Caco-2 (cell line): ENCODE measurements around the gene ITPR1. TPM values are rescaled to one million over a fixed set of nuclear protein-coding genes. Genes with fewer than 3 reads are reported as not detected.

ENCODE experiments used
- BruUV-seq: library from RNA; stranded (reverse); fragments of 400-500 nt; replicated peaks from 2 replicates; lab custom pipeline; 2021; lab: Mats Ljungman, UMichigan
- CTCF ChIA-PET: fragments of 300-600 bp; sonication (Branson Sonifier 250); formaldehyde crosslinking; loops from one replicate; lab custom pipeline; 2022; ENCODE audit warnings: antibody characterized with exemption; lab: Charles Lee
- POLR2A ChIA-PET: fragments of 300-600 bp; sonication (Branson Sonifier 250); formaldehyde crosslinking; loops from one replicate; lab custom pipeline; 2022; ENCODE audit warnings: antibody characterized with exemption; lab: Charles Lee
- DNase-seq, 2 experiments: peaks; one replicate each; pipeline versions ENCODE4 v3.0.0 to v3.0.0-alpha.2; 2020 to 2022
- H3K27me3 ChIP-seq: replicated peaks from 2 replicates; pipeline ENCODE4 v1.6.0; 2011; ENCODE audit warnings: low read length; ENCODE audit not compliant: control insufficient read depth, insufficient read depth
- H3K36me3 ChIP-seq: 2 replicates; pipeline ENCODE4 v1.5.1; 2011; ENCODE audit warnings: low read length; ENCODE audit not compliant: control insufficient read depth, insufficient read depth
- H3K4me1 ChIP-seq: fragments of 250-450 bp; sonication (Bioruptor Pico); 2 replicates; pipeline ENCODE4 v1.5.1; 2020; ENCODE audit warnings: mild to moderate bottlenecking
- H3K4me3 ChIP-seq: 2 replicates; pipeline ENCODE4 v1.5.1; 2011; ENCODE audit warnings: low read depth, mild to moderate bottlenecking, control low read depth, low read length
- H3K9me3 ChIP-seq: fragments of 250-450 bp; sonication (Bioruptor Pico); 2 replicates; pipeline ENCODE4 v1.5.1; 2020; ENCODE audit warnings: mild to moderate bottlenecking, moderate library complexity
- H3K27ac Mint-ChIP-seq: one replicate; pipeline ENCODE4 v1.8.0; 2022; ENCODE audit warnings: mixed read lengths; ENCODE audit not compliant: unreplicated experiment
- H3K27me3 Mint-ChIP-seq: one replicate; pipeline ENCODE4 v1.8.0; 2022; ENCODE audit warnings: mixed read lengths; ENCODE audit not compliant: insufficient read depth, unreplicated experiment
- H3K36me3 Mint-ChIP-seq: one replicate; pipeline ENCODE4 v1.8.0; 2022; ENCODE audit warnings: mild to moderate bottlenecking, mixed read lengths; ENCODE audit not compliant: insufficient read depth, unreplicated experiment
- H3K4me1 Mint-ChIP-seq: one replicate; pipeline ENCODE4 v1.8.0; 2022; ENCODE audit warnings: low read depth, mixed read lengths; ENCODE audit not compliant: unreplicated experiment
- H3K4me3 Mint-ChIP-seq: one replicate; pipeline ENCODE4 v1.8.0; 2022; ENCODE audit warnings: mild to moderate bottlenecking, moderate library complexity, mixed read lengths; ENCODE audit not compliant: unreplicated experiment
- H3K9me3 Mint-ChIP-seq: one replicate; pipeline ENCODE4 v1.8.0; 2022; ENCODE audit warnings: mixed read lengths; ENCODE audit not compliant: unreplicated experiment
- intact Hi-C: fragments of 100-400 bp; cut with micrococcal nuclease; formaldehyde crosslinking; loops from one replicate; pipeline ENCODE4 v1.10.0; 2022; ENCODE audit not compliant: unreplicated experiment
- total RNA-seq: library from RNA; stranded (reverse); gene quantifications from 2 replicates; pipeline ENCODE4 v1.2.3, GENCODE V29; 2022
- TF ChIP-seq, protein P1 (sequence below), 2 experiments: fragments of 200-600 bp in 1 of 2; IDR thresholded peaks; 1 replicate in 1 of 2; 2 replicates in 1 of 2; pipeline versions ENCODE4 v1.5.1 to v1.8.0; 2011 to 2022; ENCODE audit warnings: antibody characterized with exemption in 1 of 2, control low read depth in 1 of 2, inconsistent platforms in 1 of 2, low read depth in 1 of 2, low read length in 1 of 2, mild to moderate bottlenecking in 1 of 2, moderate library complexity in 1 of 2; ENCODE audit not compliant: insufficient read depth in 1 of 2, severe bottlenecking in 1 of 2, unreplicated experiment in 1 of 2

ITPR1 gene
- total RNA-seq, 1 experiment from 2014 or later = 10.4 TPM

- Histone ChIP-seq H3K4me1 (0 out of 2 replicates have a peak, but pooled peaks cover 7% of the 10 kb centered on the region), H3K36me3 (no peaks in the 10 kb centered on the region), H3K4me3 (no peak overlapping the region), H3K27me3 (no peaks in the 10 kb centered on the region), H3K9me3 (peaks cover 6% of the 10 kb centered on the region; the same call in 1 of the 2 replicates)
- intact Hi-C loops = no loop called here
- ChIA-PET POLR2A (no interaction called here), CTCF (no interaction called here)
- H3K27me3 Mint-ChIP-seq = no peaks in the 10 kb centered on the region
- no peaks in the 10 kb centered on the region for H3K36me3 Mint-ChIP-seq
- no peaks in the 10 kb centered on the region for H3K9me3 Mint-ChIP-seq
- TF ChIP-seq, protein P1, sequence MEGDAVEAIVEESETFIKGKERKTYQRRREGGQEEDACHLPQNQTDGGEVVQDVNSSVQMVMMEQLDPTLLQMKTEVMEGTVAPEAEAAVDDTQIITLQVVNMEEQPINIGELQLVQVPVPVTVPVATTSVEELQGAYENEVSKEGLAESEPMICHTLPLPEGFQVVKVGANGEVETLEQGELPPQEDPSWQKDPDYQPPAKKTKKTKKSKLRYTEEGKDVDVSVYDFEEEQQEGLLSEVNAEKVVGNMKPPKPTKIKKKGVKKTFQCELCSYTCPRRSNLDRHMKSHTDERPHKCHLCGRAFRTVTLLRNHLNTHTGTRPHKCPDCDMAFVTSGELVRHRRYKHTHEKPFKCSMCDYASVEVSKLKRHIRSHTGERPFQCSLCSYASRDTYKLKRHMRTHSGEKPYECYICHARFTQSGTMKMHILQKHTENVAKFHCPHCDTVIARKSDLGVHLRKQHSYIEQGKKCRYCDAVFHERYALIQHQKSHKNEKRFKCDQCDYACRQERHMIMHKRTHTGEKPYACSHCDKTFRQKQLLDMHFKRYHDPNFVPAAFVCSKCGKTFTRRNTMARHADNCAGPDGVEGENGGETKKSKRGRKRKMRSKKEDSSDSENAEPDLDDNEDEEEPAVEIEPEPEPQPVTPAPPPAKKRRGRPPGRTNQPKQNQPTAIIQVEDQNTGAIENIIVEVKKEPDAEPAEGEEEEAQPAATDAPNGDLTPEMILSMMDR (IDR thresholded peaks at IDR 0.05; ENCODE audit: insufficient read depth in 1 of 2, low read depth in 1 of 2, low read length in 1 of 2, severe bottlenecking in 1 of 2, unreplicated experiment in 1 of 2) = no peak
- no peak for DNase-seq
- no peak overlapping the region for H3K4me3 Mint-ChIP-seq
- H3K27ac Mint-ChIP-seq = no peak overlapping the region
- H3K4me1 Mint-ChIP-seq = no peaks in the 10 kb centered on the region
- no TSS peak for BruUV-seq
These were observed 371.4 kb downstream of the ITPR1 start for GRCh38 chr3:4864503-4864902.

DNA sequence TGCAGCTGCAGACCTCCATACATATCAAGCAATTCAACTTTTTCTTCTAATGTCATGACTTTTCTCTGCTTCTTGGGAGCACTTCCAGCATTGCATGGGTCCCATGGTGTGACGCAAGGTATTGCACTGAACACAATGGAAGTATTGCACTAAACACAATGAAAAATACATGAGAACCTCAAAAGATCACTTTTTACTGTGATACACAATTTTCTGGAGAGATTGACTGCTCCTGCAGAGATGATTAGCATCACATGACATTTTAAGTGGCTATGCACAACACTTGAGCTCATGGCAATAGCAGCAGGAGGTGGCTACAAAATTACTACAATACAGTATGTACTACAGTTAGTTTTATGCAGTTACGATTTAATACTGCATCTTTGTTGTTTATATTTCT, 372.6 kb downstream of the ITPR1 start:
- Mint-ChIP-seq H3K27ac (no peak overlapping the region), H3K27me3 (no peaks in the 10 kb centered on the region), H3K4me1 (no peaks in the 10 kb centered on the region), H3K4me3 (no peak overlapping the region), H3K36me3 (no peaks in the 10 kb centered on the region), H3K9me3 (no peaks in the 10 kb centered on the region)
- ChIA-PET CTCF (no interaction called here), POLR2A (no interaction called here)
- TF ChIP-seq, protein P1 (IDR thresholded peaks at IDR 0.05; ENCODE audit: insufficient read depth in 1 of 2, low read depth in 1 of 2, low read length in 1 of 2, severe bottlenecking in 1 of 2, unreplicated experiment in 1 of 2) = no peak
- Histone ChIP-seq H3K36me3 (no peaks in the 10 kb centered on the region), H3K27me3 (no peaks in the 10 kb centered on the region), H3K4me3 (no peak overlapping the region), H3K9me3 (peaks cover 6% of the 10 kb centered on the region; the same call in 1 of the 2 replicates), H3K4me1 (0 out of 2 replicates have a peak, but pooled peaks cover 7% of the 10 kb centered on the region)
- intact Hi-C loops = no loop called here
- DNase-seq = no peak
- no TSS peak for BruUV-seq

- ChIA-PET POLR2A (no interaction called here), CTCF (interaction anchor here (0.8 kb wide), 1 partner anchor 112 kb away, joined by 3 read pairs; no protein-coding TSS in a partner anchor)
- TF ChIP-seq, protein P1 (IDR thresholded peaks at IDR 0.05; ENCODE audit: insufficient read depth in 1 of 2, low read depth in 1 of 2, low read length in 1 of 2, severe bottlenecking in 1 of 2, unreplicated experiment in 1 of 2) = no peak
- intact Hi-C loops = no loop called here
- Mint-ChIP-seq H3K4me3 (peak overlapping the region; percentile 80), H3K27me3 (no peaks in the 10 kb centered on the region), H3K9me3 (no peaks in the 10 kb centered on the region), H3K36me3 (no peaks in the 10 kb centered on the region), H3K27ac (no peak overlapping the region), H3K4me1 (no peaks in the 10 kb centered on the region)
- no peak for DNase-seq
- no TSS peak for BruUV-seq
- Histone ChIP-seq H3K9me3 (no peaks in the 10 kb centered on the region), H3K4me3 (no peak overlapping the region), H3K27me3 (no peaks in the 10 kb centered on the region), H3K36me3 (no peaks in the 10 kb centered on the region), H3K4me1 (0 out of 2 replicates have a peak, but pooled peaks cover 7% of the 10 kb centered on the region)
These were observed 373.7 kb downstream of the ITPR1 start for GRCh38 chr3:4866866-4867265.
